Eye (tissue), 1 donor: ENCODE measurements around the gene RAF1.

ENCODE experiments used
- DNase-seq: peaks from one replicate; pipeline ENCODE4 v3.0.0-alpha.2; 2015

Gene RAF1

DNA sequence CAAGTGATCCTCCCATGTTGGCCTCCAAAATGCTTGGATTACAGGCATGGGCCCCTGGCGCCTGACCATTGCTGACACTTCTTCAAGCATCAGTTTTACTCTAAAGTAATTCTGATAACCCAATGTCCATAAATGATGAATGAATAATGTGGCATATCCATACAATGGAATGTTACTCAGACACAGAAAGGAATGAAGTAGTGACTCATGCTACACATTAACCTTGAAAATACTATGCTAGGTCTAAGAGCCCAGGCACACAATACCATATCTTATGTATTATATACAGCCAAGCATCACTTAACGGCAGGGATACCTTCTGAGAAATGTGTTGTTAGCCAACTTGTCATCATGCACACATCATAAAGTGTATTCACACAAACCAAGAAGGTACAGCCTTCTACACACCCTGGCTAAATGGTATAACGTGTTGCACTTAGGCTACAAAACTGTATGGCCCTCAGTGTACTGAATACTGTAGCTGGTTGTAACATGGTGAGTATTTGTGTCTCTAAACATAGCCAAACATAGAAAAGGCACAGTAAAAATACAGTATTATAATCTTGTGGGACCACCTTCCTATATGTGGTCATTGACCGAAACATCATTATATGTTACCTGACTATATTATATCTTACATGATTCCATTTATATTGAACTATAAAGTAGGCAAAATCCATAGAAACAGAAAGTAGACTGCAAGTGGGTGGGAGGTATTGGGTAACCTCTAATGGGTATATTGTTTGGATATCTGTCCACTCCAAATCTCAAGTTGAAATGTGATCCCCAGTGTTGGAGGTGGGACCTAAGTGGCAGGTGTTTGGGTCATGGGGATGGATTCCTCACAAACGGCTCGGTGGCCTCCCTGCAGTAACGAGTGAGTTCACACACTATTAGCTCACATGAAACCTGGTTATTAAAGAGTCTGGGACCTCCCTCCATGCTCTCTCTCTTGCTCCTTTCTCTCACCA lies 75.6 kb downstream of the RAF1 start:
- no peak for DNase-seq

DNA sequence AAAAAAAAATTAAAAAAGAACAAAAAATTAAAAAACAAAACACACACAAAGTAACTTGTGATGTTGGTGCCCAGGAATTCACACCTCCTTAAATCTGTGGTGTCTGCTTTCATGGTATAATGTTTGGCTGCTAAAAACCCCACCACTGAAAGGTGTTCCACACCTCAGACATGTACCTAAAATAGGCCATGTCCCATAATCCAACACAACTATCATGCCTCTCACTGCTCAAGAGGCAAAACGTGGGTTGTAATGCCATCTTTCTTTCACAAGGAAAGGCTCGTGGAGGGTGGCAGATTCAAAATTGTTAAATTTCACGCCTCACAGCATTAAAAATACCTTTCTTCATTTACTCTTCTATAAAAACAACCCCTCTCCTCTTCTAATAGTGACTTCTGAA lies 77.5 kb downstream of the RAF1 start:
- DNase-seq = no peak

- DNase-seq = no peak
Measured at GRCh38 chr3:12585970-12586369, 77.9 kb downstream of the RAF1 start.

DNA sequence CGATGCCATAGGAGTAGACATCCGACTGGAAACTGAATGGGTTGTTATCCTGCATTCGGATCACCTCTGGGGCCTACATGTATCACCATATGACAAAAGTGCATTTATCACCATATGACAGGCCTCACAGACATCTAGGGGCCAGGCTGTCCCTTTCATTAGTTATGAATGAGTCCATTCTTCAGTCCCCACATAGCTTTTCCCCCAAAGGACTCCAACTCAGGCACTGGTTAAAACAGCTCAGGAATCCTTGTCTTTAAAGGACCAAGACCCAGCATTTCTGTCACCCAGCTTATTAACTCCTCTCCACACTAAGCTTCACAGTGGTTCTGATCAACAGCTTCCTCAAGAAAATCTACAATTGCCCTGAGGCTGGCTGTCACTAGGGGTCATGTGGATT lies 78.7 kb downstream of the RAF1 start:
- DNase-seq = no peak

GRCh38 chr3:12584083-12584482 lies 79.8 kb downstream of the RAF1 start:
- no peak for DNase-seq

GRCh38 chr3:12583280-12583679 lies 80.6 kb downstream of the RAF1 start:
- no peak for DNase-seq

DNA sequence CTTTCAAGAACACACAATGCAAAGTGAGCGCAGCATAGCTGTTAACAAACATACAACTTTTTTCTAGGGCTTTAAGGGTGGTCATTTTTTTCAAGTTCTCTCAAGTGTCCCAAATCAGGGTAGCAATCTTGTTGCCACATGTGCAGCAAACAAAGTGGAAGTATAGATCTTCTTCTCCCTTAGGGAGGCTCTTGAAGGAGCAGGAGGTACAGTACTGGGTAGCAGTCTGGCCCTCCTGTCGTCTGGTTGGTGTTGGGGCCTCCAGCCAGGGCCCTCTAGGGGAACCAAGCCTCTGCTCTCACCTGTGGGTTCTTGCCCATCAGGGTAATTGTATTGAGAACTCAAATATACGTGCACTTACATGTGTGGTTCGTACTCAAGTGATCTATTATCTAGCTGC lies 81.2 kb downstream of the RAF1 start:
- DNase-seq = no peak

DNA sequence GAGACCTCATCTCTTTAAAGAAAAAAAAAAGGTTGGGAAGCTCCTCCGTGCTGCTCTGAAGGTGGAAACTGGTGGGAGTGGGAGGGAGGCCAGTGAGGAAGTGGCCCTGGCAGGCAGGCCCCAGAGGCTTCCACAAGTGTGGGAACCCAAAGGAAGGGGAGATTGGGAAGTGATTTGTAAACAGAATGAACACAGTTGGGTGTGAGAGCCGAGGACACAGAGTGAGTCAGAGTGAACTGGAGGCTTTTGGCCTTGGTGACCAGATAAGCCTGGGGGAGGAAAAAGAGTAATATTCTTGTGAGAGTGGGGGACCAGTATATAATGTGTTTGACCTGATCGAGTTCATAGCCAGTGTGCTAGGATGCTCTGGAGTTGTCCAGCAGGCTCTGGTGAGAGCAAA lies 84.0 kb downstream of the RAF1 start:
- no peak for DNase-seq

DNA sequence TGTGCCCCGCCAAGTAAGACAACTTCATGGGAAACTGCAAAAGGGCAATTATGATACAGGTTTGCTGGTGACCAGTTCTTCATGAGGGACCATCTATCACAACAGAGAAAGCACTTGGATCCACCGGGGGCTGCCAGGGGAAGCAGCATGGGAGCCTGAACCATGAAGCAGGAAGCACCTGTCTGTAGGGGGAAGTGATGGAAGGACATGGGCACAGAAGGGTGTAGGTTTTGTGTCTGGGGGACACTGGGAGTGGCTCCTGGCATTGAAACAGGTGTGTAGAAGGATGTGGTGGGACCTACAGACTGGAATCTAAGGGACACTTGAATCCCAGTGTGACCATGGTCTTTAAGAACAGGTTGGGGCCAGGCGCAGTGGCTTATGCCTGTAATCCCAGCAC lies 84.5 kb downstream of the RAF1 start:
- DNase-seq = no peak

DNA sequence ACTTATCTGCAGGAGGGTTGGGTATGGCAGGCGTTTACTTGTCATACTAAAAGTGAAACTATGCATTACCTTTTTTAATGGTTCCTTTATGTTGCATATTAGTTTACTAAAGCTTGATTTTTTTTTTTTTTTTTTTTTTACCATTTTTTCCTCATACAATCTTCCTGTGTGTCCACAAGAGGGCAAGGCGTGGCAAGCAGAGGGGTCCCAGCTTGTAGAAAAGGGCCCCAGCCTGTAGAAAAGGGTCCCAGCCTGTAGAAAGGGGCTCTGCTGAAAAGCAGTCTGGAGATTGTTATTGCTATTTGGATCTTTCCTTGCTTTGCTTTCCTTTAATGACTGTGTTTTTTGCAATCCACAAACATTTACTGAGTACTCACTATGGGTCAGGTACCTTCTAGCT lies 85.2 kb downstream of the RAF1 start:
- DNase-seq = no peak

DNA sequence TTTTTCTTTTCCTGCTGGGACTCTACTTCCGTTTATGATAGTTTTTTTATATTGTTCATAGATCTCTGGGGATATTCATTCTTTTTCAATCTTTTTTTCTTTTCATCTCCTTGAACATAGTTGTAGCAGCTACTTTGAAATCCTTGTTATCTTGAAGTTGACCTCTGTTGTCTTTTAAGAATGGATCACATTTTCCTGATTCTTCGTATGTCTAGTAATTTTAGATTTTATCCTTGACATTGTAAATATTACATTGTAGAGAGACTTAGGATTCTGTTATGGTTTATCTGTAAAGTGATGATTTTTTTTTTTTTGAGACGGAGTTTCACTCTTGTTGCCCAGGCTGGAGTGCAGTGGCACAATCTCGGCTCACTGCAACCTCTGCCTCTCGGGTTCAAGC lies 86.5 kb downstream of the RAF1 start:
- no peak for DNase-seq

- DNase-seq = no peak
Measured at GRCh38 chr3:12574661-12575060, 89.3 kb downstream of the RAF1 start.

DNA sequence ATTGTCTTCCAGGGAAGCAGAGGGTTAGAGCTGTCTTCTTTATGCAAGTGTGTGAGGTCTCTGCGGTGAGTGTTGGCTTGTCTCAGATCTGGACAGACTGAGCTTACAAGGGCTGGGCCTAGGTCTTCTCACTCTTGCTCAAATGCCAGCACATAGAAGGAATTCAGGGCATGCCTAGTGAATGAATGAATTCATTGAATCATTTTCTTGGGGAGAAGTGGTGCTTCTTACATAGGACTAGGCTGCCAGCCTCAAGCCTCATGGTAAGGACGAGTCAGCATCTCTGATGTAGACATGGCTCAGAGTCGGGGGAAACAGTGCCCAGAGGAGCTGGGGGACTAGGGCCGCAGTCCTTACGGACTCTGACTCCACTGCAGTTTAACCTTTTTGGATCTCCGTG lies 89.8 kb downstream of the RAF1 start:
- DNase-seq = no peak

DNA sequence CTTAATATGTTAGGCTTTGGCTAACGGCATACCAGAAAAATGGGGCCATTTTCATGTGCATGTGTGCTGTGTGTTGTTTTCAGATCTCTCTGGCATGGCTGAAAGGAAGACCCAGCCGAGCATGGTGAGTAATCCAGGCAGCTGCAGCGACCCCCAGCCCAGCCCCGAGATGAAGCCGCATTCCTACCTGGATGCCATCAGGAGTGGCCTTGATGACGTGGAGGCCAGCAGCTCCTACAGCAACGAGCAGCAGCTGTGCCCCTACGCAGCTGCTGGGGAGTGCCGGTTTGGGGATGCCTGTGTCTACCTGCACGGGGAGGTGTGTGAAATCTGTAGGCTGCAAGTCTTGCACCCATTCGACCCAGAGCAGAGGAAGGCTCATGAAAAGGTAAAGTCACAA lies 91.9 kb downstream of the RAF1 start:
- DNase-seq = no peak

DNA sequence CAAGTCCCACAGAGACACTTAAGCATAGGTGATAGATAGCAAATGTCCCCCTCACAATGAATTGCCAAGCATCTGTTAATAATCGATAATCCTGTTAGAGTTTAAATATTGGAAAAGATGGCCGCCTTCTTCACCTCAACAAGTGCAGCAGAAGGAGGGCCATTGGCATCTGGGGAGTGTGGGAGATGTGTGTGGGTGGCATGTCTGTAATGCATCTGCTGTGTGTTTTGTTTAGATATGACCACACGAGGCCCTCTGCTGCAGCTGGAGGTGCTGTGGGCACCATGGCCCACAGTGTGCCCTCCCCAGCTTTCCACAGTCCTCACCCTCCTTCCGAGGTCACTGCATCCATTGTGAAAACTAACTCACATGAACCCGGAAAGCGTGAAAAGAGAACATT lies 94.1 kb downstream of the RAF1 start:
- DNase-seq = no peak

DNA sequence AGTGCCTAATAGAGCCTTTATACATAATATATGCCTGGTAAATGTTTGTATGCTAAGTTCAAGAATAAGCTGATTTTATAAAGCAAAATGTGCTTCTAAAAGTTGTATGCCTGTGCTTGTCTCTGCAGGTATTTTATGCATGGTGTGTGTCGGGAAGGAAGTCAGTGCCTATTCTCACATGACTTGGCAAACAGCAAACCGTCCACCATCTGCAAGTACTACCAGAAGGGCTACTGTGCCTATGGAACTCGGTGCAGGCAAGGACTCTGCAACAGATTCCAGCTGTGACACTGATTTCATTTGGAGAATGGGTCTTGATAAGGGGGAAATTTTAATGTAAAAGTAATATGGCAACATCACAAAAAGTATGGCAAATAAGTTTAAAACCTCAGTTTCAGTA lies 95.2 kb downstream of the RAF1 start:
- no peak for DNase-seq

DNA sequence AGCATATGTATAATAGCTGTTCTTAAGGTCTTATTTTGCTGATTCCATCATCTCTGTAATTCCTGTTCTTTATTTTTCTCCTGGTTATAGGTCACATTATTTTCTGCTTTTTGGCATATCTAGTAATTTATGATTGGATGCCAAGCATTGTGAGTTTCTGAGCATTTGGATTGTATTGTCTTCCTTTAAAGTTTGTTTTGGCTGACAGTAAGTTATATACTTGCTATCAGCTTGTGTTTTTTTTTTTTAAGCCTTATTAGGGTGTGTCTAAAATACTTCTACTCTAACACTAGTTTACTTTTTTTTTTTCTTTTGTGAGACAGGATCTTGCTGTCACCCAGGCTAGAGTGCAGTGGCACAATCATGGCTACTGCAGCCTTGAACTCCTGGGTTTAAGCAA lies 96.9 kb downstream of the RAF1 start:
- DNase-seq = no peak

GRCh38 chr3:12562451-12562850 lies 101.5 kb downstream of the RAF1 start:
- no peak for DNase-seq

GRCh38 chr3:12561397-12561796 lies 102.5 kb downstream of the RAF1 start:
- DNase-seq = no peak

GRCh38 chr3:12560505-12561190 lies 103.3 kb downstream of the RAF1 start:
- no peak for DNase-seq

- DNase-seq = no peak
Measured at GRCh38 chr3:12559520-12559919, 104.4 kb downstream of the RAF1 start.

DNA sequence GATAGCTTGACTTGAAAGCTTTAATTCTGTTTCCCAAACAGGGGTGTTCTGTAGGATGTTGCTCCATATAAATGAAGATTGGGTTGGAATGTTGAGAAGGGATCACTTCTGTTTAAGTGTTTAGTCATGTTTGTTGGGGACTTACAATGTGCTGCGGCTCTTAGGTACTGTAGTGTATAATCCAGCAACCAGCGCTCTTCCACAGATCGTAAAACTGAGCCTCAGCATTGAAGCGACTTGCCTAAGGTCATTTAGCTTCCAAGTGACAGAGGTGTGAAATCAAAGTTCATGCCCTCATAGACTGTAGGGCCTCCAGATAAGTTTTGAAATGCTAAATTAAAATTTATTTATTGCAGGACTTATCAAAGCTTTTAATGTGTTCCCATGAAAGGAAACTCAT lies 105.2 kb downstream of the RAF1 start:
- DNase-seq = no peak

DNA sequence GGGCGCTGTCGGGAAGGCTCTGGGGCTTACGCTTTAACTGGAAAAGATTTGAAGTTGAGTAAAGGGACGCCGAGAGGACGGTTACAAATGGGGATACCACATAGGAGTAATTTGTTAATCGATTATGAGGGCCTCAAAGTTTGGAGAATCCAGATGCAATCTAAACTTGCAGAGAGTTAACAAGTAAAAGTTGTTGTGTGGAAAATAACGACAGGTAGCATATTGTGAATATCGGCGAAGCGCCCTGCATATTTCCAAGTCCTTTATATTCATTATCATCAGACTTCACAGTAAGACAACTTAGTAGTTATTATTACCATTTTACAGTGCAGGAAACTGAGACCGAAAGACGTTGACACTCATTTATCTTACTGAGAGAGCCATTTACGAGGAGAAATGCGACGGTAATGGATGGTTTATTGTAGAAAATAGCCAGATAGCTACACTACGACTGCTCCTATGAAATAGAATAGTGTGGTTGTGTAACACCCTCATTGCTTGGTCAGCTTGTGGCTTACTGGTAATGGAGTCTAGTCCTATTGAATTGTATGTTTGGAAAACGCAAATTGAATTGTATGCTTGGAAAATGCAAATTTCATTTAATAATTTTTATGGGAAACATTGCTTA lies 106.3 kb downstream of the RAF1 start:
- DNase-seq = no peak
